HepG2 (cell line): ENCODE results near the gene NUAK2.

Experiments
- HNRNPUL1 ChIP-seq: fragments of 200-400 bp; formaldehyde crosslinking; IDR thresholded peaks from 2 replicates; pipeline ENCODE4 v1.6.1; 2017; ENCODE audit warnings: low read depth, mild to moderate bottlenecking, low read length, moderate library complexity
- MYNN ChIP-seq: sonication (generic); formaldehyde crosslinking; IDR thresholded peaks from 2 replicates; pipeline ENCODE4 v1.4.0; 2020; ENCODE audit warnings: mild to moderate bottlenecking, low read depth, missing genetic modification reagents
- XBP1 ChIP-seq: sonication (generic); formaldehyde crosslinking; IDR thresholded peaks from 2 replicates; pipeline ENCODE4 v1.5.0; 2020; ENCODE audit warnings: missing genetic modification reagents
- ZNF552 ChIP-seq: sonication (generic); formaldehyde crosslinking; IDR thresholded peaks from 2 replicates; pipeline ENCODE4 v1.9.0; 2022; ENCODE audit warnings: missing genetic modification reagents, mild to moderate bottlenecking, borderline replicate concordance
- TF ChIP-seq, protein P1 (sequence below): sonication (generic); formaldehyde crosslinking; IDR thresholded peaks from 2 replicates; pipeline ENCODE4 v1.5.0; 2020; ENCODE audit warnings: mild to moderate bottlenecking, missing genetic modification reagents, moderate library complexity
- TF ChIP-seq, protein P2 (sequence below): sonication (generic); formaldehyde crosslinking; IDR thresholded peaks from 2 replicates; pipeline ENCODE4 v1.4.0; 2020; ENCODE audit warnings: missing genetic modification reagents
- TF ChIP-seq, protein P3 (sequence below): sonication (generic); formaldehyde crosslinking; IDR thresholded peaks from 2 replicates; pipeline ENCODE4 v1.5.0; 2020; ENCODE audit warnings: missing genetic modification reagents

DNA sequence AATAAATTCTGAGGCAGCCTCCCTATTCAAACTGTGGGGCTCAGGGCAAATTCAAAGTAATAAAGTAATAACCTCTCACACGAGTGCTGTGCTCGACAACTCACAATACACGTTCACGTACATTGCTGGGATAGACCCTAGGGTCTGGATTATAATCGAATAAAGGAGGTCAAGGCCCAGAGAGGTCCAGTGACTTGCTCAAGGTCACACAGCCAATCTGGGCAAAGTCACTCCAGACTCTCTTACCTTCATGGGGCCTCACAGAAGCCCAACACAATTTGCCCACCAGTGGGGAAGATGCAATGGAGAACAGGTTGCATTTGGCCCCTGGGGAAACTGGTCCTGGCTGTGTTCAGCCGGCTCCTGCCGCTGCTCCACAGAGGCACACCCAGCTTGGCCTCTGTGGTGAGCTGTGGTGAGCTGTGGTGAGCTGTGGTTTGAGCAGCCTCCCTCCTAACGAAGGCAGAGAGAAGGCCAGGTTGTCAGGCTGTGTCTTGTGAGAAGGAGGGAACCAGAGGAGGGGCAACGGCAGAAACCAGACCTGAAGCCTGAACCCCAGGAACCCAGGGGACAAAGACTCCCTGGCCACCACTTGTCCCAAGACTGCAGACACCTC, 35.1 kb downstream of the NUAK2 start:
- TF ChIP-seq MYNN (CRISPR knock-in tag), result no peak
- TF ChIP-seq, protein P1, sequence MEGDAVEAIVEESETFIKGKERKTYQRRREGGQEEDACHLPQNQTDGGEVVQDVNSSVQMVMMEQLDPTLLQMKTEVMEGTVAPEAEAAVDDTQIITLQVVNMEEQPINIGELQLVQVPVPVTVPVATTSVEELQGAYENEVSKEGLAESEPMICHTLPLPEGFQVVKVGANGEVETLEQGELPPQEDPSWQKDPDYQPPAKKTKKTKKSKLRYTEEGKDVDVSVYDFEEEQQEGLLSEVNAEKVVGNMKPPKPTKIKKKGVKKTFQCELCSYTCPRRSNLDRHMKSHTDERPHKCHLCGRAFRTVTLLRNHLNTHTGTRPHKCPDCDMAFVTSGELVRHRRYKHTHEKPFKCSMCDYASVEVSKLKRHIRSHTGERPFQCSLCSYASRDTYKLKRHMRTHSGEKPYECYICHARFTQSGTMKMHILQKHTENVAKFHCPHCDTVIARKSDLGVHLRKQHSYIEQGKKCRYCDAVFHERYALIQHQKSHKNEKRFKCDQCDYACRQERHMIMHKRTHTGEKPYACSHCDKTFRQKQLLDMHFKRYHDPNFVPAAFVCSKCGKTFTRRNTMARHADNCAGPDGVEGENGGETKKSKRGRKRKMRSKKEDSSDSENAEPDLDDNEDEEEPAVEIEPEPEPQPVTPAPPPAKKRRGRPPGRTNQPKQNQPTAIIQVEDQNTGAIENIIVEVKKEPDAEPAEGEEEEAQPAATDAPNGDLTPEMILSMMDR (CRISPR knock-in tag), result no peak
- TF ChIP-seq, protein P2, sequence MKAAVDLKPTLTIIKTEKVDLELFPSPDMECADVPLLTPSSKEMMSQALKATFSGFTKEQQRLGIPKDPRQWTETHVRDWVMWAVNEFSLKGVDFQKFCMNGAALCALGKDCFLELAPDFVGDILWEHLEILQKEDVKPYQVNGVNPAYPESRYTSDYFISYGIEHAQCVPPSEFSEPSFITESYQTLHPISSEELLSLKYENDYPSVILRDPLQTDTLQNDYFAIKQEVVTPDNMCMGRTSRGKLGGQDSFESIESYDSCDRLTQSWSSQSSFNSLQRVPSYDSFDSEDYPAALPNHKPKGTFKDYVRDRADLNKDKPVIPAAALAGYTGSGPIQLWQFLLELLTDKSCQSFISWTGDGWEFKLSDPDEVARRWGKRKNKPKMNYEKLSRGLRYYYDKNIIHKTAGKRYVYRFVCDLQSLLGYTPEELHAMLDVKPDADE (CRISPR knock-in tag), result no peak
- no peak for TF ChIP-seq ZNF552 (CRISPR knock-in tag)
- TF ChIP-seq, protein P3, sequence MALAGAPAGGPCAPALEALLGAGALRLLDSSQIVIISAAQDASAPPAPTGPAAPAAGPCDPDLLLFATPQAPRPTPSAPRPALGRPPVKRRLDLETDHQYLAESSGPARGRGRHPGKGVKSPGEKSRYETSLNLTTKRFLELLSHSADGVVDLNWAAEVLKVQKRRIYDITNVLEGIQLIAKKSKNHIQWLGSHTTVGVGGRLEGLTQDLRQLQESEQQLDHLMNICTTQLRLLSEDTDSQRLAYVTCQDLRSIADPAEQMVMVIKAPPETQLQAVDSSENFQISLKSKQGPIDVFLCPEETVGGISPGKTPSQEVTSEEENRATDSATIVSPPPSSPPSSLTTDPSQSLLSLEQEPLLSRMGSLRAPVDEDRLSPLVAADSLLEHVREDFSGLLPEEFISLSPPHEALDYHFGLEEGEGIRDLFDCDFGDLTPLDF, result no peak
- no peak for TF ChIP-seq XBP1 (CRISPR knock-in tag)
- no peak for TF ChIP-seq HNRNPUL1
